GM21619 (cell line): ENCODE data around the gene ITGB5.
"Not testable (repeated sequence)": the region's sequence is repeated elsewhere in the genome, so short reads cannot be mapped to it uniquely, and the experiment has no call there.

ENCODE experiments used
- ATAC-seq: cut with Tn5 transposase; IDR thresholded peaks from one replicate; pipeline ENCODE4 v1.9.1; 2021; ENCODE audit not compliant: unreplicated experiment

ITGB5 gene

GRCh38 chr3:124759666-124760401 is 127.3 kb downstream of the ITGB5 start:
- ATAC-seq: no peak

- ATAC-seq: no peak
These were observed 128.1 kb downstream of the ITGB5 start for GRCh38 chr3:124758851-124759635.

DNA sequence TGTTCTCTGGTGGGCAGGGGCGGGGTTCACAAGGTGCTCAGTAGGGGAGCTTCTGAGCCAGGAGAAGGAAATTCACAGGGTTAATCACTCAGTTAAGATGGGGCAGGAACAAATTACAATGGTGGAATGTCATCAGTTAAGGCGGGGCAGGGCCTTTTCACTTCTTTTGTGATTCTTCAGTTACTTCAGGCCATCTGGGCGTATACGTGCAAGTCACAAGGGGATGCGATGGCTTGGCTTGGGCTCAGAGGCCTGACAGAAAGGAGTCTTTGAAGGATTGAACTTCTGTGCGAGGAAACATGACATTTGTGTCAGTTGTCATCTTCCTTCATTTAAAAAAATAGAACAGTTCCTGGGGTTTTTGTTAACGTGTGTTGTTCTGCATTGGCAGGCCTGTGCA is 129.2 kb downstream of the ITGB5 start:
- not testable (repeated sequence) for ATAC-seq

DNA sequence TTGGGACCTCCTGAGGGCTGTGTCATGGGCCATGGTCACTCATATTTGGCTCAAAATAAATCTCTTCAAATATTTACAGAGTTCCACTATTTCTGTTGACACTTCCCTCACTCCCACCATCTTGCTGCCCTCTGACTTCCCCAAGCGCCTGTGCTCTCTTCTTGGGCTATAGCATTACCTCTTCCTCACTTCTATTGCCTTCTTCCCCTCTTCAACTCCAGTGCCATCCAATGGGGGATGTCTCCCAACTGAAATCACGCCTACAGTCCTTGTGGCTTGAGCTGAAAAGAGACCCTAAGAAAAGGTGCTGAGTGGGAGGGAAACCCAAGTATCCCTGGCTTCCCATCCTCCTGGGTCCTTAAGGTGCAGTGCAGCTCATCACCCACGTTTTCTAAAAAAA is 135.1 kb downstream of the ITGB5 start:
- ATAC-seq: no peak

DNA sequence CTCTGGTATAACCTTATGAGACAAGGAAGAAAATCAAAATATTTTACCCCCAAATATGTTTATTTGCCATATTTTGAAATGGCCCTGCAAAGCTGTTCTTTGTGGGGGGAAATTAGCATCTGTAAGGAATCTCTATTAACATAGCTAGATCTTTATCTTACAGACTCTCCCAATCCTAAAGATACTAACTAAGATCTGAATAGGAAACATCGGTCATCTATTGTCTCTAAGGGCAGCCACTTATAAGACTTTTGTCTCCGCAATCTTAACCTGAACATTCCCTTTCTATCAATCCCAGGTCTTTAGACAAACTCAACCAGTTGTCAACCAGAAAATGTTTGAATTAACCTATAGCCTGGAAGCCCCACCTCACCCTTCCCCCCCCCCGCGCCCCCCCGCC is 135.7 kb downstream of the ITGB5 start:
- no peak for ATAC-seq

- ATAC-seq: not testable (repeated sequence)
These were observed 137.3 kb downstream of the ITGB5 start for GRCh38 chr3:124749877-124750276.

GRCh38 chr3:124748560-124749198 is 138.5 kb downstream of the ITGB5 start:
- ATAC-seq: no peak

DNA sequence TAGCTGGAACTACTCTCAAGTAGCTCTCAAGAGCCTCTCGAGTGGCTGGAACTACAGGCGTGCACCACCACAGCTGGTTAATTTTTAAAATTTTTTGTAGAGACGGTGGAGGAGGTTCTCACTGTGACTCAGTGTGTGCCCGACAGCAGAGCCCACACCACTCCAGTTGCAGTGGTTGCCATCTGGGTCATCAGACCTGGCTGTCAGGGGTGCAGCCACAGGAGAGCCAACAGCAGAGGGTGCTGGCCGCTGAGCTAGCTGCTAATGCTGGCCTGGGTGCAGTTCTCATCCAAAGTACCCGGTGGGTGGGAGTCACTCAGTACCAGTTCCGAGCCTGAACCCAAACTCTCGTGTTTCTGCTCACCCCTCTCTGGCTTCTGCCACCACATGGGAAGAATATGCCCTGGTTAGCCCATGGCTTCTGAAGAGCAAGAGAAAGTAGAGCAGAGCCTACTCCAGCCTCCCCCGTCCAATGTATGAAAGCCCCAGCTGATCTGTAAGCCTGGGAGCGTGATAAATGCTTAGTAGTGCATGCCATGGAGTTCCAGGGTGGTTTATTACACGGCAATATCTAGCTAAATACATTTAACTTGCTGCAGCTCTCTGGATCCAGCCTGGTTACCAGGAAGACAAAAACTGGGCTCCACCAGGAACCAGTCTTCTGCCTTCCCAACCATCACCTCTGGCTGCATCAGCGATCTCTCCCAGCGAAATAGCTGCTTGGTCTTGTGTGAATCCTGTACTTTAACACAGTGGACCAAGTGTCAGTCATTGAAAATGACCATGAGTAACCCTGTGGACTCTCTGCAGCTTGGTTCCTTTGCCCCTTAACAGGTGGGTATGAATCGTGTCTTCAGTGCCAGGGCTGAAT is 139.8 kb downstream of the ITGB5 start:
- ATAC-seq: no peak

GRCh38 chr3:124745756-124746155 is 141.4 kb downstream of the ITGB5 start:
- ATAC-seq: no peak

DNA sequence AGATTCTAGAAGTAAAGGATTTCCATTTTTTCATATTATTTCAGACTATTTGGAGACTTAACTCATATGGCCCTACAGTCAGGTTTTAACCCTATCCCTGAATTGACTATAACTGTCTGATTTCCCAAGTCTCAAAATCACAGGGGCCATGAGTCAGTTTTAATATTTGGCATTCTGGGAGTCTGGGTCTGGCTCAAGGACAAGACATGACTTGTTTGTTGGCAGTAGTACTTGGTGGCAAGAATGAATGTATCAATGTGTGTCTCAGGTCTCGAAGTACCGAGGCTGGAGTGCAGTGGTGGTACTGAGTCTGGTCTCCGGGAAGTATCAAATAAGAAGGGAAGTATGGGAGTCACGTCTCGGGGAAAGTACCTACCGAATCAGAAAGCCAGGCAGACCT is 146.1 kb downstream of the ITGB5 start:
- ATAC-seq: no peak

GRCh38 chr3:124731760-124732159 is 155.4 kb downstream of the ITGB5 start:
- no peak for ATAC-seq

GRCh38 chr3:124730941-124731297 is 156.2 kb downstream of the ITGB5 start:
- ATAC-seq: no peak

- ATAC-seq: peak; percentile 97
These were observed 156.8 kb downstream of the ITGB5 start, which contains the start of gene UMPS for GRCh38 chr3:124730129-124730940. Gene UMPS, plus strand, starts transcription at chr3:124730452. Its CDS starts 20 bp downstream, at chr3:124730472.

GRCh38 chr3:124722589-124722988 is 164.6 kb downstream of the ITGB5 start:
- ATAC-seq: no peak

DNA sequence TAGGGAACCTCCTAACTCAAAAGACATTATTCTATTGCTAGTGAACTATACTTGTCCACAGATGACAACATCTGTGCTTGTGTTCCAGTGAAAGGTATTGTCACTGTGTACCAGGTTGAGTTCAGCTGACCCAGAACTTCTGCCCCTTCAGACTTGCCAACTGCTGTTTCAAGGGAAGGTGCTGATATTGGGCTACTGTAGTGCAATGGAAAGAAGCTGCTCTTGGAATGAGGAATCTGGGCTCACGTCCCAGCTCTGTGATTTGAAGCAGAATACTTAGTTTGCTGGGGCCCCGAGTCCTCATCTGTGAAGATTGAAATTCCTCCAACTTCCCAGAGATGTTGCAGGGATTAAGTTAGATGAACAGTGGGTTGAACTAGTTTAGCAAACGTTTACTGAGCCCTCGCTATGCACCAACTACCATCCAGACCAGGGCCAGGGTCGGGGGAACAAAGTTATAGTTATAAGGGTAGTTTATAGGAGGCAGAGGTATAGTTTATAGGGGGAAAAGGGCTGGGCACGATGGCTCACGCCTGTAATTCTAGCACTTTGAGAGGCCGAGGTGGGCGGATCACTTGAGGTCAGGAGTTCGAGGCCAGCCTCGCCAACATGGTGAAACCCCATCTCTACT is 172.8 kb downstream of the ITGB5 start:
- no peak for ATAC-seq
